SJCRH30 (cell line): ENCODE data around the gene KCNN3. TPM values are rescaled to one million over a fixed set of nuclear protein-coding genes. Genes with fewer than 3 reads are reported as not detected.

ENCODE experiments used
- DNase-seq, 2 experiments: peaks; one replicate each; pipeline ENCODE4 v3.0.0-alpha.2; 2015 to 2020
- H3K27ac ChIP-seq: fragments of 250-450 bp; sonication (Bioruptor Pico); 2 replicates; pipeline ENCODE4 v1.5.1; 2020; ENCODE audit warnings: mild to moderate bottlenecking, moderate library complexity
- H3K27me3 ChIP-seq: fragments of 250-450 bp; sonication (Bioruptor Pico); 2 replicates; pipeline ENCODE4 v1.5.1; 2020; ENCODE audit warnings: mild to moderate bottlenecking, moderate library complexity
- H3K36me3 ChIP-seq: fragments of 250-450 bp; sonication (Bioruptor Pico); 2 replicates; pipeline ENCODE4 v1.5.1; 2020; ENCODE audit warnings: mild to moderate bottlenecking, moderate library complexity
- H3K4me1 ChIP-seq: fragments of 250-450 bp; sonication (Bioruptor Pico); 2 replicates; pipeline ENCODE4 v1.5.1; 2020; ENCODE audit warnings: mild to moderate bottlenecking, moderate library complexity
- H3K4me3 ChIP-seq: fragments of 250-450 bp; sonication (Bioruptor Pico); 2 replicates; pipeline ENCODE4 v1.5.1; 2020; ENCODE audit warnings: mild to moderate bottlenecking, moderate library complexity
- H3K9me3 ChIP-seq: fragments of 250-450 bp; sonication (Bioruptor Pico); replicated peaks from 2 replicates; pipeline ENCODE4 v1.5.1; 2020; ENCODE audit warnings: mild to moderate bottlenecking, moderate library complexity
- total RNA-seq: library from RNA; depleted of rRNA; stranded (reverse); fragments of >200 nt; shearing (Covaris generic); gene quantifications from 2 replicates; pipeline ENCODE4 v1.2.3, GENCODE V29; 2014

Gene KCNN3
- total RNA-seq, 1 experiment from 2014 or later = 29.3 TPM

DNA sequence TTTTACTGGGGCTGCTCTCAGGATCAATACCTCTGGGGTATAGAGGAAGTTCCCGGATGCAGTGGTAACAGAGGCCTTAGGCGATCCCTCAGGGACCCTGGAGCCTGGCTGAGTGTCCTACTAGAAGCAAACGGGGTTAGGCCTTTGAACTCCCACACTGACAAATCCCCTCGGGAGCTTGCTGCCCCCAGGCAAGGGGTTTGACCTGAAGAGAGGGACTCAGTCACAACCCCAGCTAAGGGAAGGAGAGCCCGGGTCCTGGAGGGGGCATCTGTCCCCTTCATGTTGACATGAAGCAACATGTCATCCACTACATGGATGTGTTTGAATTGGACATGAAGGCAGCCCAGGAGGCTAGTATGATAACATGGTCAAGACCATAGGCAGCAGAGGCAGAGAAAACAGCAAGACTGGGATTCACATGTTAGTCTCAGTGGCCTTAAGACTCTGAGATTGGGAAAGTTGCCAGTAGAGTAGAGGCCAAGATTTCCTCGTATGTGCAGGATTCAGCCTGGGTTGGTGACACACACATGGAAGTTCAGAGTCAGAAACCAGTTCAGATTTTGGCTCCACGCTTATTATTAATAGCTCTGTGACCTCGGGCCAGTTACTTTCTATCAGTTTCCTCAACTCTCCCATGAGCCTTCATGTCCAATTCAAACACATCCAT, 101.5 kb downstream of the KCNN3 start:
- Histone ChIP-seq H3K36me3 (peaks cover 21% of the 10 kb centered on the region), H3K4me3 (no peak overlapping the region), H3K27ac (peak overlapping the region; percentile 73), H3K9me3 (no peaks in the 10 kb centered on the region), H3K27me3 (no peaks in the 10 kb centered on the region), H3K4me1 (peaks cover 24% of the 10 kb centered on the region)
- DNase-seq = no peak

DNA sequence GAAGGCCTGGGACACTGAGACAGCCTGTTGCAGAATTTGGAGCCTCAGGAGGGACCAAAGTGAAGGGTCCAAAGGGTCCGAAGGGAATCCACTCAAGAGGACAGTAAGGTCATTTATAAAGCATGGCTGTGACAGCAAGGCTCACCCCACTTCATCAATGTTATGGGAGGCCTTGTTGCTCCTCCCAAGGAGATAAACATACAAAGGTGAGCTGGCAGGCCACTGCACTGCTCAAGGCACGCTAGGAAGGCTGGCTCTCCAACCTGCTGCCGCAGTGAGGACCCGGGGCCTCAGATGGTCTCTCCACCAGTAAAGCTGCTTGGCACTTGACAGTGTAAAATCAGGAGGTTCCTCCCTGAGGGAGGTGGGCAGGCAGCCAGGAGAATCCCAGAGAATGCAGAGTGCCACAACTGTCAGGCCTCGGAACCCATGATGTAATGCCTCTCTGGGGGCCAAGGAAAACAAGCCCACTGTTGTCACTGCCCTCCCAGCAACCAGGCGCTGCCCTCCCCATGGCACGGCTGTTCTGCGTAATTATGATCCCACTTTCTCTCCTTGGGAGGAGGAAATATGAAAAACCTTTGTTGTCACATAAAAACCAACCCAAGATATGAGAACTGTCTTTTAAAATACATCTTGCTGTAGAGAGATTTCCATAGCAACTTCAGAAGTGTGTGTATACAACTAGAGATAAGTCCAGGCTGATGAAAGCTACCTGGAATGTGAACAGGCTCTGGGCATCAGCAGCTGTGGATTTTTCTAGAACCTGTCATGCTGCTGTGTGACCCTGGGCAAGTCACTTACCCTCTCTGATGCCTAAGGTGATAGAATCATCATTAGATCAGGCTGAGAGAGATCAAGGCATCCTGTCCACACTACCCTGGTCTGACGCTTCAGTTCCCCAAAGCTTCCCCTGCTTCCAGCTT, 102.5 kb downstream of the KCNN3 start:
- peaks cover 21% of the 10 kb centered on the region for H3K36me3 ChIP-seq
- DNase-seq = peak; percentile 97
- H3K4me1 ChIP-seq = peaks cover 24% of the 10 kb centered on the region
- H3K9me3 ChIP-seq = no peaks in the 10 kb centered on the region
- H3K4me3 ChIP-seq = no peak overlapping the region
- H3K27me3 ChIP-seq = no peaks in the 10 kb centered on the region
- peak overlapping the region; percentile 73 for H3K27ac ChIP-seq

GRCh38 chr1:154765970-154766369, 104.1 kb downstream of the KCNN3 start:
- peak in 1 of 2 experiments; percentile 51 for DNase-seq
- Histone ChIP-seq H3K4me1 (peaks cover 24% of the 10 kb centered on the region), H3K4me3 (no peak overlapping the region)

DNA sequence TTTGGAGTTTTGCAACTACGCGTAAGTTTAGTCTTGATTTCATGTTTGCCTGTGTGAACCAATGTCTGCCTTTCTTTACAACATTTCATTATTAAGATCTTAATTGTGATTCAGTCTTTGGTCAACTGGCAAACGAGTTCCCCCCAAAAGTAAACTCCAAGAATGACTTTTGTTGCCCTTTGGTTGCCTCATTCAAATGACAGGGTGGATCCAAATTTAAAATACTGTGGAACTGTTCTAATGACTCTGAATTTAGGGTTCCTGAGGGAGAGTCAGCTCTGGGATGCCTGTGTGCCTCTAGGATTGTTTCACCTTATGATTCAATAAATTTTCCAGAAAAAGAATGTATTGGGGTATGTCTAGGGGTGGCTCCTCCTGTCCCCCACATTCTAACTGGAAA, 105.3 kb downstream of the KCNN3 start:
- no peak overlapping the region for H3K27ac ChIP-seq
- peaks cover 24% of the 10 kb centered on the region for H3K4me1 ChIP-seq
- H3K27me3 ChIP-seq = no peaks in the 10 kb centered on the region
- H3K9me3 ChIP-seq = no peaks in the 10 kb centered on the region
- H3K4me3 ChIP-seq = no peak overlapping the region
- H3K36me3 ChIP-seq = peaks cover 15% of the 10 kb centered on the region
- DNase-seq = no peak

More at GRCh38 chr1:154765970-154766369, 104.1 kb downstream of the KCNN3 start:
- Histone ChIP-seq H3K27me3 (no peaks in the 10 kb centered on the region), H3K36me3 (peaks cover 18% of the 10 kb centered on the region), H3K27ac (no peak overlapping the region), H3K9me3 (no peaks in the 10 kb centered on the region)

DNA sequence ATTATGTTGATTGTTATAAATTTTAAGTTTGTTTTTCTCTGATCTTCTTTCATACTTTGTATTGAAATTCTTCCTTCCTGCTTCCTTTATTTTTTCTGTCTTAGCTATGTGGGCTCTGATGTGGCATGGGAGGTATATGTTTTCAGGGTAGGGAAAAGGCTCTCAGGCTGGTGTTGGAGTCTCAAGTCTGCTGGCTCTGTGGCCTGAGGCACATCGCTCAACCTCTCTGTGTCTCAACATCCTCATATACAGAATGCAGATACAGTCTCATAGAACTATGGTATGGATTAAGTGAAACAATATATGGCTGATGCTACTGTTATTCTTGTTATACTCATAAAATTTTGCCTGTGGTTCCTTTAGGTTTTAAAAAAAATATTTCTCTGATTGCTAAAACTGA, 105.9 kb downstream of the KCNN3 start:
- no peak overlapping the region for H3K4me3 ChIP-seq
- H3K4me1 ChIP-seq = peaks cover 24% of the 10 kb centered on the region
- H3K9me3 ChIP-seq = no peaks in the 10 kb centered on the region
- H3K36me3 ChIP-seq = peaks cover 13% of the 10 kb centered on the region
- no peaks in the 10 kb centered on the region for H3K27me3 ChIP-seq
- no peak for DNase-seq
- H3K27ac ChIP-seq = no peak overlapping the region

GRCh38 chr1:154760469-154760933, 109.6 kb downstream of the KCNN3 start:
- no peak for DNase-seq
- no peak overlapping the region for H3K4me3 ChIP-seq
- H3K27ac ChIP-seq = no peak overlapping the region
- no peaks in the 10 kb centered on the region for H3K4me1 ChIP-seq
- H3K27me3 ChIP-seq = no peaks in the 10 kb centered on the region
- H3K36me3 ChIP-seq = peaks cover 8% of the 10 kb centered on the region; the same call in 1 of the 2 replicates
- H3K9me3 ChIP-seq = no peaks in the 10 kb centered on the region

- no peak for DNase-seq
- Histone ChIP-seq H3K27ac (no peak overlapping the region), H3K9me3 (no peaks in the 10 kb centered on the region), H3K4me1 (no peaks in the 10 kb centered on the region), H3K4me3 (no peak overlapping the region), H3K27me3 (no peaks in the 10 kb centered on the region), H3K36me3 (peaks cover 8% of the 10 kb centered on the region; the same call in 1 of the 2 replicates)
These were observed 110.3 kb downstream of the KCNN3 start for GRCh38 chr1:154759793-154760192.

DNA sequence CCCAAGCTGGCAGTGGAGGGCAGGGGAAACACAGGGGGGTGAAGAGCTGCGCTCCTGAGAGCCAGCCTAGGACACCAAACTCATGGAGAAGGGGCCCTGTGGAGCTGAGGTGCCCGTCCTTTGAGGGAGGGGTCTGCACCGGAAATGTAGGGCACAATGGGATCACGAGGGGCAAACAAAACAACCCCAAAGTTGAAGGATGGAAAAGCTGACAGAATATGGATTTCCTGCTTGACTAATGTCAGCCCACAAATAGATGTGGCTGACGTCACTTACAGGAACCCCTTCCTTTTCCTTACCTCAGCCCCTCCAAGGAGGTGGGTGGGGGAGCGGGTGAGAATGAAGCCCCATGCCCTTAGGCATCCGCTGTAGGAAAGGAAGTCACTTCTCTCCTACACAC, 110.9 kb downstream of the KCNN3 start:
- Histone ChIP-seq H3K27me3 (no peaks in the 10 kb centered on the region), H3K4me3 (no peak overlapping the region), H3K9me3 (no peaks in the 10 kb centered on the region), H3K27ac (no peak overlapping the region), H3K4me1 (no peaks in the 10 kb centered on the region), H3K36me3 (peaks cover 8% of the 10 kb centered on the region; the same call in 1 of the 2 replicates)
- DNase-seq = no peak

DNA sequence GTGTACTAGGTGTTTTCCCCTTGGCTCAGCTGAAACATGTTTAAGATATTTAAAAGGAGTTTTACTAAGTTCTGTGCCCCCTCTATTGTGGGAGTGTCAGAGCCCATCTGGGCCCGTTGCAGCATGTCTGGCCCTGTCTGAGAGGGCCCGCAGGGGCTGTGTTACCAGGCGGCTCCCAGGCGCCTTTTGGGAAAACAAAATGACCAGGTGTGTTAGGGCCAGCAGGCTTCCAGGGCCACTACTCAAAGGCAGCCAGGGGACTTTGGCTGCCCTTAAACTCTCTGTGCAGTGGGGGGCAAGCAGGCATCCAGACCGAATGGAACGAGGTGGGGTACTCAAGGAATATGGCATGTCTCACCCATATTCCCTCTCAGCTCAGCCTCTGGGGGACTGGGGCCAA, 111.7 kb downstream of the KCNN3 start:
- no peak for DNase-seq
- Histone ChIP-seq H3K27me3 (no peaks in the 10 kb centered on the region), H3K36me3 (peaks cover 8% of the 10 kb centered on the region; the same call in 1 of the 2 replicates), H3K9me3 (no peaks in the 10 kb centered on the region), H3K4me3 (no peak overlapping the region), H3K4me1 (no peaks in the 10 kb centered on the region), H3K27ac (no peak overlapping the region)

GRCh38 chr1:154756793-154757548, 113.1 kb downstream of the KCNN3 start:
- H3K27me3 ChIP-seq = no peaks in the 10 kb centered on the region
- no peak overlapping the region for H3K27ac ChIP-seq
- peaks cover 10% of the 10 kb centered on the region; the same call in 1 of the 2 replicates for H3K36me3 ChIP-seq
- DNase-seq = no peak
- no peak overlapping the region for H3K4me3 ChIP-seq
- peaks cover 2% of the 10 kb centered on the region; the same call in 1 of the 2 replicates for H3K4me1 ChIP-seq
- H3K9me3 ChIP-seq = no peaks in the 10 kb centered on the region

DNA sequence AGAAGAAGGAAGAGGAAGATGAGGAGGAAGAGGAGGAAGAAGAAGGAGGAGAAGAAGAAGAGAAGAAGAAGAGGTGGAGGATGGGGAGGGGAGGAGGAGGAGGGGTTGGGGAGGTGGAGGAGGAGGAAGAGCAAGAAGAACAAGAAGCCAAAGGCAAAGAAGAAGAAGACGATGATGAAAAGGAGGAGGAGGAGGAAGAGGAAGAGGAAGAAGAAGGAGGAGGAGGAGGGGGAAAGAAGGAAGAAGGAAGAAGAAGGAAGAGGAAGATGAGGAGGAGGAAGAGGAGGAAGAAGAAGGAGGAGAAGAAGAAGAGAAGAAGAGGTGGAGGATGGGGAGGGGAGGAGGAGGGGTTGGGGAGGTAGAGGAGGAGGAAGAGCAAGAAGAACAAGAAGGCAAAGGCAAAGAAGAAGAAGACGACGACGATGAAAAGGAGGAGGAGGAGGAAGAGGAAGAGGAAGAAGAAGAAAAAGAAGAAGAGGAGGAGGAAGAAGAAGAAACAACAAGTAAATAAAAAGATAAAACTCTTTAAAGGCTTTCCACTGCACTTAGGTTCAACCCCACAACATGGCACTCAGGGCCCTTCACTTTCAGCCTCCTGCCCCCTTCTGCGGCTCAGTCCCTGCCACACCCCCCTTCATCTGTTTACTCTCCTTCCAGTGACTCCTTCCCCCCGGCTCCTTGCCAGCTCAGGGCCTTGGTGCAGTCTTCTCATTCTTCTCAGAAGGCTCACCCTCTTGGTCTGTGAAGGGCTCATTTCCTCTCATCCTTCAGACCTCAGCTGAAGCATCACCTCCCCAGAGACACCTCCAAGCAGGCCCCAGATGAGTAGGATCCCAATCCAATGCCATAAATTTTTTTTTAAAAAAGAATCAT, 114.0 kb downstream of the KCNN3 start:
- H3K27ac ChIP-seq = no peak overlapping the region
- H3K27me3 ChIP-seq = no peaks in the 10 kb centered on the region
- no peak for DNase-seq
- peaks cover 11% of the 10 kb centered on the region for H3K4me1 ChIP-seq
- peaks cover 10% of the 10 kb centered on the region; the same call in 1 of the 2 replicates for H3K36me3 ChIP-seq
- no peak overlapping the region for H3K4me3 ChIP-seq
- H3K9me3 ChIP-seq = no peaks in the 10 kb centered on the region

DNA sequence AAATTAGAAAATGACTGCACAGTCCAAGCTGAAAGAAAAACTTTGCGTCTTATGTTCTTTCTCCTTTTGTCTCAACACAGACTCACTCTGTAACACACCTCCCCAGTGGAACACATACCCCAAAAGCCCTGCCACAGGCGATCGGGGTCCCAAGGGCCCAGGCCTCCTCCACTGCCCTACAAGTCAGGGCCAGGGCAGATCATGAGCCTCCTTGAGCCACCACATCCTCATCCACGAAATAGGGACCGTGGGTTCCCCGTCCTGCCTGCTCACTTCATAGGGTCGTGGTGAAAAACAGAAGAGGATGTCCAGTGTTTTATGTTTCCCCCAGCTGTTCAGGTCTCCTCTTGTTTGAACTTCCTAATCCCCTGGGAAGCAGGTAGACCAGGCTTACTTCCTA, 116.7 kb downstream of the KCNN3 start:
- Histone ChIP-seq H3K9me3 (no peaks in the 10 kb centered on the region), H3K4me3 (no peak overlapping the region), H3K27ac (no peak overlapping the region), H3K4me1 (peaks cover 36% of the 10 kb centered on the region), H3K27me3 (no peaks in the 10 kb centered on the region), H3K36me3 (peaks cover 6% of the 10 kb centered on the region; the same call in 1 of the 2 replicates)
- DNase-seq = no peak

GRCh38 chr1:154752273-154753030, 117.6 kb downstream of the KCNN3 start:
- Histone ChIP-seq H3K4me1 (peaks cover 43% of the 10 kb centered on the region), H3K27ac (no peak overlapping the region), H3K27me3 (no peaks in the 10 kb centered on the region), H3K9me3 (no peaks in the 10 kb centered on the region), H3K36me3 (peaks cover 6% of the 10 kb centered on the region; the same call in 1 of the 2 replicates), H3K4me3 (no peak overlapping the region)
- no peak for DNase-seq
